HG02852 (cell line): ENCODE data around the gene MRGPRF.
"Not testable (repeated sequence)": the region's sequence is repeated elsewhere in the genome, so short reads cannot be mapped to it uniquely, and the experiment has no call there.

ENCODE experiments used
- ATAC-seq: cut with Tn5 transposase; IDR thresholded peaks from one replicate; pipeline ENCODE4 v1.9.1; 2021; ENCODE audit warnings: mild to moderate bottlenecking, moderate library complexity; ENCODE audit not compliant: unreplicated experiment

MRGPRF gene

GRCh38 chr11:68990995-68991780 is 21.9 kb downstream of the MRGPRF start:
- no peak for ATAC-seq

- no peak for ATAC-seq
Measured at GRCh38 chr11:68989936-68990606, 23.0 kb downstream of the MRGPRF start.

- no peak for ATAC-seq
Measured at GRCh38 chr11:68988491-68988890, 24.6 kb downstream of the MRGPRF start.

GRCh38 chr11:68987211-68987610 is 25.8 kb downstream of the MRGPRF start:
- ATAC-seq = no peak

GRCh38 chr11:68983801-68984200 is 29.2 kb downstream of the MRGPRF start:
- no peak for ATAC-seq

- no peak for ATAC-seq
Measured at GRCh38 chr11:68982134-68982533, 30.9 kb downstream of the MRGPRF start.

GRCh38 chr11:68980776-68981065 is 32.3 kb downstream of the MRGPRF start, which contains the start of gene MRGPRD:
MRGPRD (minus strand) TSS chr11:68980986; CDS start chr11:68980986, 0 bp downstream.
- ATAC-seq = no peak

GRCh38 chr11:68979931-68980775 is 32.9 kb downstream of the MRGPRF start:
- ATAC-seq = no peak

- no peak for ATAC-seq
Measured at GRCh38 chr11:68978931-68979594, 34.0 kb downstream of the MRGPRF start.

- no peak for ATAC-seq
Measured at GRCh38 chr11:68978626-68978930, 34.5 kb downstream of the MRGPRF start.

GRCh38 chr11:68977781-68978625 is 35.0 kb downstream of the MRGPRF start:
- no peak for ATAC-seq

- ATAC-seq = no peak
Measured at GRCh38 chr11:68976563-68976962, 36.5 kb downstream of the MRGPRF start.

- no peak for ATAC-seq
Measured at GRCh38 chr11:68976095-68976494, 37.0 kb downstream of the MRGPRF start.

- no peak for ATAC-seq
Measured at GRCh38 chr11:68974421-68975194, 38.4 kb downstream of the MRGPRF start.

- ATAC-seq = not testable (repeated sequence)
Measured at GRCh38 chr11:68973706-68974105, 39.3 kb downstream of the MRGPRF start.

- no peak for ATAC-seq
Measured at GRCh38 chr11:68973219-68973618, 39.8 kb downstream of the MRGPRF start.

GRCh38 chr11:68970921-68971636 is 42.0 kb downstream of the MRGPRF start:
- ATAC-seq = no peak

GRCh38 chr11:68969386-68969785 is 43.7 kb downstream of the MRGPRF start:
- ATAC-seq = no peak
